Right renal pelvis (tissue), 4 donors: Measurements from ENCODE around the gene CDH3. TPM values are rescaled to one million over a fixed set of nuclear protein-coding genes. Genes with fewer than 3 reads are reported as not detected.
A peak's percentile ranks its signal among the peaks of the same experiment; 100 is the strongest.
"Not testable (repeated sequence)": the region's sequence is repeated elsewhere in the genome, so short reads cannot be mapped to it uniquely, and the experiment has no call there.

Experiments used
- DNase-seq, 4 donors: peaks; one replicate each; pipeline ENCODE4 v3.0.0-alpha.2; 2013; ENCODE audit warnings: low read depth in 4 of 4, low spot score in 3 of 4, missing footprints in 1 of 4
- polyA plus RNA-seq, 4 donors: library from polyadenylated mRNA; unstranded; fragments of 120-200 nt; gene quantifications; one replicate each; pipeline ENCODE4 v1.2.1, GENCODE V29; 2013; ENCODE audit not compliant: insufficient read length in 4 of 4

CDH3 gene
- polyA plus RNA-seq, 4 donors, result 59.1 to 72.7 (median 60.2) TPM

DNA sequence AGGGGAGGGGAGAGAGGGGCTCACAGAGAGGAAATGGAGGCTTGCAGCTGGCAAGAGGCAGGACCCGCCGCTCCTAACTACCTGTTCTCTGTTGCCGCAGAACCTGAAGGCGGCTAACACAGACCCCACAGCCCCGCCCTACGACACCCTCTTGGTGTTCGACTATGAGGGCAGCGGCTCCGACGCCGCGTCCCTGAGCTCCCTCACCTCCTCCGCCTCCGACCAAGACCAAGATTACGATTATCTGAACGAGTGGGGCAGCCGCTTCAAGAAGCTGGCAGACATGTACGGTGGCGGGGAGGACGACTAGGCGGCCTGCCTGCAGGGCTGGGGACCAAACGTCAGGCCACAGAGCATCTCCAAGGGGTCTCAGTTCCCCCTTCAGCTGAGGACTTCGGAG is 53.0 kb downstream of the CDH3 start:
- DNase-seq, result no peak

DNA sequence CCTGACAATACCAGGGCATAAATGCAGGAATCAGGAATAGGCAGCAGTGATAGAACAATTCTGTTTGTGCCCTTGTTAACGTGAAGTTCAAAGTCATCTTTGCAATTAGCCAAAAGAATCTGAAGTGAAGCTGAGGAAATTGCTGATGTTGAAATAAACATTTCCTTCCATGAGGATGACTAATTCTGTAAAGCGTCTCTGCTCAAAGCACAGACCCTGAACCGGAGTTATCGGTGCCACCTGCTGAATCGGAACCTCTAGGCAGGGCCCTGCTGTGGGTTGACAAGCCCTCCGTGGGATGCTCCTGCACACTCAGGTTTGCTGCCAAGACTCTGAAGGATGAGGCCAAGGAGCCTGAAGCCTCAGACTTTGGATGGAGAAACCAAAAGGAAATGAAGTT is 55.0 kb downstream of the CDH3 start:
- DNase-seq, result no peak

GRCh38 chr16:68700831-68701230 is 55.7 kb downstream of the CDH3 start:
- DNase-seq, result no peak

DNA sequence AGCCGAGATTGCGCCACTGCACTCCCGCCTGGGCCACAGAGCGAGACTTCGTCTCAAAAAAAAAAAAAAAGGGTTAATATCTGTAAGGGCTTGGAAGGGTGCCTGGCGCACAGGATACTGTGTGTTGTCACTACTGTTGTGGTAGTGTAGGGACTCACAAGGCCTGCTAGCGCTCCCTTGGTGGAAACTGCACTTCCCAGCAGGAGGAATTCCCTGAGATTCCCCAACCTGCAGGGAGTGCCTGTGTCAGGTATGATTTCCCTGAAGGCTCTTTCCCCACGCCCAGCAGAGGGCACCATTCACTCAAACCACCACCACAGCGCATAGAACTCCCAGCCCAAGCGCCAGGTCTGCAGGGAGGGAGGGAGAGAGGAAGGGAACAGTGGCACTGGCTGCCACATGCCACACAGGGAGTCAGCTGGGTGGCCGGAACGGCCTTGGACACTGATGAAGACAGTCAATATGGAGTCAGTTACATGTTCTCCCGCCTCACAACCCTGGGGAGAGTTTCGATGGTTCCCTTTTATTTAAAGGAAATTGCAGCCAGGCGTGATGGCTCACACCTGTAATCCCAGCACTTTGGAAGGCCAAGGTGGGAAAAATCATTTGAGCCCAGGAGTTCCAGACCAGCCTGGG is 59.2 kb downstream of the CDH3 start:
- DNase-seq, result peak; percentile 35 to 71 (median 66)

GRCh38 chr16:68707340-68708152 is 62.4 kb downstream of the CDH3 start:
- DNase-seq, result no peak

GRCh38 chr16:68710211-68710610 is 65.1 kb downstream of the CDH3 start:
- no peak for DNase-seq

DNA sequence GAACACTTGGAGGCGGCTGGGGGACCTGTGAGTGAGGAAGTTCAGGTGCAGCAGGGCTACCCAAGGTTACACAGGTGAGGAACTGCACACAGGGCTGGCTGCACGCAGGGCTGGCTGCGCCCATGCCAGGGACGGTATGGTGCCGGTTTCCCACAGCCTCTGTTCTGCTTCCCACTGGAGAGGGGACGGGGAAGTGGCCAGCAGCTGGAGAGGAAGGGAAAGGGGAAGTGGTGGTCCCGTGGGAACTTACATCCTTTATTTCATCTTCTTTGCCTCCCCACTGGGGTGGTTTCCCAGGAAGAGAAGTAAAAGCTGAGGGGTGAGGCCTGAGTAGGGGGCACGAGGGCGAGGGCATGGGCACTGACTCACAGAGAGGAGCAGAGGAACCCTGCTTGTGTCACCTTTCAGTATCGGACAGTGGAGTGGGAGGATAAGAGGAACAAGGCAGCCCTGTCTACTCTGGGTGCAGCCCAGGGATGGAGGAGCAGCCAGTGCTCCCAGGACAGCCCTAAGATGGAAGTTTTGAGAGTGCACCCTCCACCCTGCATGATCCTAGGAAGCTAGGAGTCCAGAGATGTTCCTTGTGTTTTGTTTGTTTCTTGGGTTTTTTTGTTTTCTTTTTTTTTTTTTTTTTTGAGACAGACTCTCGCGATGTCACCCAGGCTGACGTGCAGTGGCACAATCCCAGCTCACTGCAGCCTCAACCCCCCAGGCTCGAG is 66.5 kb downstream of the CDH3 start:
- DNase-seq, result no peak

DNA sequence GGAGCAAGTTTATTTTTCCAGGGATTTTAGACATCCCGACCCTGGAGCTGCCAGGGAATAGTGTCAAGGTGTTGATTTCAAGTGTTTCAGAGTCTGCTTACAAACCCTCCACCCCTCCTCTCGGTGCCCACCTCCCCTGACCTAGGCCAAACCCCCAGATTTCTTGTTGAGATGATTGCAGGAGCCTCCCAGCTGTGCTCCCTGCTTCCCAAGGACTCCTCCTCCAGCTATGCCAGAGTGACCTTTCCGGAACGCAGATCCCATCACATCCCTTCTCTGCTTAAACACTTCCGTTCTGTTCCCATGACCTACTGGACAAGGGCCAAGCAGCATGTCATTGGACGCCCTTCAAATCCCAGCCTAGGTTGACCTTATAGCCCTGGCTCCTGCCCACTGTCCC is 68.3 kb downstream of the CDH3 start:
- no peak for DNase-seq

GRCh38 chr16:68715471-68715870 is 70.4 kb downstream of the CDH3 start:
- DNase-seq, result no peak

- DNase-seq, result not testable (repeated sequence)
Measured at GRCh38 chr16:68716516-68716915, 71.4 kb downstream of the CDH3 start.

- no peak for DNase-seq
Measured at GRCh38 chr16:68717684-68718083, 72.6 kb downstream of the CDH3 start.

DNA sequence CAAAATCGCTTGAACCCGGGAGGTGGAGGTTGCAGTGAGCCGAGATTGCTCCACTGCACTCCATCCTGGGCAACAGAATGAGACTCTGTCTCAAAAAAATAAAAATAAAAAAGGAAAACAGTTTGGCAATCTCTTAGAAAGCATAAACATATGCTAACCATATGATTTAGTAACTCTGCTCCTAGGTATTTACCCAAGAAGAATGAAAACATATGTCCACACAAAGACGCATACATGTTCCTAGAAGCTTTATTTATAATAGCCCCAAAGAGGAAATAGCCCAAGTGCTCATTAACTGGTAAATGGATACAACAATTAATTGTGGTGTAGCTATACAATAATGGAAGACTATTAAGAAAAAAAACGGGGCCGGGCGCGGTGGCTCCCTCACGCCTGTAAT is 73.5 kb downstream of the CDH3 start:
- no peak for DNase-seq

- DNase-seq, result no peak
Measured at GRCh38 chr16:68719993-68720489, 74.9 kb downstream of the CDH3 start.

GRCh38 chr16:68722119-68723024 is 77.3 kb downstream of the CDH3 start:
- no peak for DNase-seq

- DNase-seq, result no peak
Measured at GRCh38 chr16:68724797-68725196, 79.7 kb downstream of the CDH3 start.

GRCh38 chr16:68728523-68728922 is 83.4 kb downstream of the CDH3 start:
- DNase-seq, result no peak

- DNase-seq, result no peak
Measured at GRCh38 chr16:68731637-68732036, 86.5 kb downstream of the CDH3 start.

DNA sequence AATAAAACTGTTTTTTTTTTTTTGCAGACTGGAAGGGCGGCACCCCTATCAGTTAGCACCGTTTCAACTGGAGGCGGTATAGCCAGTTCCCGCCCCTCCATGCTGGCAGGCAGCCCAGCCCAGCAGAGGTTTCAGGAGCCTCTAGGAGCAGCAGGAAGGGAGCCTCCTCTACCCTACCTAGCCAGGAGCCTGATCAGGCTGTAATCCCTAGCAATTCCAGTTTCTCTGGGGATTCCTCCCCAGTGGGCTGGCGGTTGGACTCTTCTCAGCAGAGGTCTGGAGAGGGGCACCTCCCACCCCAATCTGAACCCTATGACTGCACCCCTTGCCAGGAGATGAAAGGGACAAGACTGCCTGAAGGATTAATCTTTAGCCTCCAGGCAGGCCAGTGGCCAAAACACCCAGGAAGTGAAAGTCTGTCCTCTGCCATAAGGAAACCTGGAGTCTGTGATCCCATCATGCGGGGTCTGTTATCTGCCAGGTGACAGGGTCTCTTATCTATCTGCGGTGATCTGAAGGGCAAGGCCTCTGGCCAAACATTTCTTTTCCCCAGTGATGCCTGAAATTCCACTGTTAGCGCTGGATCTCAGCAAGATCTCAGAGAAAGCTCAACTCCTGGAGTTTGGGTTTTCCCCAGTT is 87.1 kb downstream of the CDH3 start:
- DNase-seq, result no peak

DNA sequence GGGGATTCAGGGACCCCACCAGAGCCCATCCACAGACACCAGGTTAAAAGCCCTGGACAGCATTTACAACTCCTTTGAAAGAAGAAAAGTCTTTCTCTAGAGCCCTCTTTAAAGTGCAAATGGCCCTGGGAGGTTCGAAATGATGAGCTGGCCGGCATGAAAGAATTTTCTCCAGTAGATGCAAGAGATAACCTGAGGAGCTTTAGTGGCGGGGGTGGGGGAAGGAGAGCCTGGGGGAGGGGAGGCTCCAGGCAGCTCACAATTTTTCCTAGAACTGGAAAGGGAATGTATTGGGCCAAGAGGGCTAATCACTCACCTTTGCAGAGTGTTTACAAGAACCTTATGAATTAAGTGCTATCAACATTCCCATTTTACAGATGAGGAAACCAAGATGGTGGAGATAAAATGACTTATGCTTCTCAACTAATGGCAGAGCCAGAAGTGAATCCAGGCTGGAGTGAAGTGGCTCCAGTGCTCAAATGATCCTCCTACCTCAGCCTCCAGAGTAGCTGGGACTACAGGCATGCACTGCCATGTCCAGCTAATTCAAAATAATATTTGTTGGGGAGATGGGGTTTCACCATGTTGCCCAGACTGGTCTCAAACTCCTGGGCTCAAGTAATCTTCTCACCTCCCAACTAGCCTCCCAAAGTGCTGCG is 87.8 kb downstream of the CDH3 start:
- DNase-seq, result no peak
